Measurements from ENCODE around the gene SLC39A12. TPM values are rescaled to one million over a fixed set of nuclear protein-coding genes. Genes with fewer than 3 reads are reported as not detected.

The SLC39A12 gene
- total and polyA plus RNA-seq, 2 of the 4 experiments (the other 2 are of a cell fraction): not detected

- H3K14ac ChIP-seq (replicated peaks; ENCODE audit: low read depth, low read length): no peak overlapping the region
- no peaks in the 10 kb centered on the region for H3K4me1 ChIP-seq (ENCODE audit: control insufficient read depth, insufficient read depth, low read length)
- H3K18ac ChIP-seq (ENCODE audit: low read depth, low read length): no peak overlapping the region
- H4K20me1 ChIP-seq (ENCODE audit: insufficient read depth, low read length): no peaks in the 10 kb centered on the region
- H2BK5ac ChIP-seq (ENCODE audit: low read depth, low read length, poor library complexity, severe bottlenecking): no peak overlapping the region
- WGBS, 2 experiments (ENCODE audit: extremely low coverage in 2 of 2, insufficient read length in 1 of 2): no CpG with 5 or more reads among the region's 8 CpGs
- H3K79me1 ChIP-seq (ENCODE audit: low read depth in 1 of 2, low read length in 2 of 2): no peaks in the 10 kb centered on the region
- no peak overlapping the region for H4K91ac ChIP-seq (ENCODE audit: insufficient read depth, low read depth, low read length)
- intact Hi-C loops (cut with micrococcal nuclease): no loop called here
- ChIA-PET CTCF (no interaction called here), POLR2A (ENCODE audit: unreplicated experiment) (no interaction called here)
- no peak overlapping the region for H3K56ac ChIP-seq (ENCODE audit: extremely low read depth, insufficient read depth, low read length)
- no peak overlapping the region for H4K8ac ChIP-seq (ENCODE audit: low read depth in 2 of 2, low read length in 2 of 2)
- no peak overlapping the region for H3K4ac ChIP-seq (ENCODE audit: low read depth, low read length)
- H3K23ac ChIP-seq (ENCODE audit: low read depth, low read length): no peak overlapping the region
- no peaks in the 10 kb centered on the region; the same call in 1 of the 2 replicates for H3K9me3 ChIP-seq (ENCODE audit: control insufficient read depth, insufficient read depth, low read length)
- no peaks in the 10 kb centered on the region for H3K9me1 ChIP-seq (ENCODE audit: insufficient read depth, low read length)
- peaks cover 6% of the 10 kb centered on the region for H3K27me3 ChIP-seq (ENCODE audit: control insufficient read depth, insufficient read depth, low read length)
- ATAC-seq (ENCODE audit: low read depth) (no peak), DNase-seq (no peak)
- BruUV-seq (replicated peaks): no TSS peak
- no peak overlapping the region for H2AK9ac ChIP-seq (replicated peaks; ENCODE audit: low read depth, low read length, poor library complexity)
- no peak overlapping the region for H3K9ac ChIP-seq (ENCODE audit: low read depth, low read length)
- no peak overlapping the region for H2AK5ac ChIP-seq (ENCODE audit: low read depth, low read length)
- TF ChIP-seq MXI1 (IDR thresholded peaks at IDR 0.05; ENCODE audit: borderline replicate concordance, low read depth, low read length) (no peak), NFE2L2 (IDR thresholded peaks at IDR 0.05; ENCODE audit: low read depth, low read length) (no peak), FOS (IDR thresholded peaks at IDR 0.05; ENCODE audit: low read depth, low read length) (no peak), CTCF (conservative IDR thresholded peaks at IDR 0.05; ENCODE audit: low read depth, low read length) (no peak), RAD21 (IDR thresholded peaks at IDR 0.05; ENCODE audit: low read length) (no peak), BHLHE40 (IDR thresholded peaks at IDR 0.05; ENCODE audit: low read depth, low read length) (no peak), MAZ (IDR thresholded peaks at IDR 0.05; ENCODE audit: borderline replicate concordance, low read depth, low read length) (no peak)
- in situ Hi-C loops (cut with MboI; ENCODE audit: low sequenced_read_pairs): no loop called here
- no peak overlapping the region for H2AFZ ChIP-seq (replicated peaks; ENCODE audit: low read length, poor library complexity)
- no peak overlapping the region for H2BK120ac ChIP-seq (ENCODE audit: low read depth, low read length)
- H2BK20ac ChIP-seq (ENCODE audit: low read depth, low read length): no peak overlapping the region
- no peak overlapping the region for H3K4me3 ChIP-seq (ENCODE audit: insufficient read depth, low read depth, low read length)
- no peaks in the 10 kb centered on the region for H3K36me3 ChIP-seq (ENCODE audit: control insufficient read depth, insufficient read depth, low read length)
- no peak overlapping the region for H3K27ac ChIP-seq (ENCODE audit: insufficient read depth, low read length)
- no peak overlapping the region for H2BK15ac ChIP-seq (ENCODE audit: low read depth, low read length)
- dilution Hi-C loops (cut with HindIII; ENCODE audit: low sequenced_read_pairs, unreplicated experiment): no loop called here
- no peak overlapping the region for H3K4me2 ChIP-seq (ENCODE audit: low read depth, low read length)
- no peak overlapping the region for H4K5ac ChIP-seq (ENCODE audit: low read depth, low read length)
Measured at GRCh38 chr10:17965649-17966235, 14.0 kb downstream of the SLC39A12 start.
